Stimulated activated CD8-positive, alpha-beta memory T cell treated with anti-CD3 and anti-CD28 coated beads, Interleukin-4, amount 100 ng/mL, for 1 hour (primary cell): ENCODE data around the gene SLC34A3.

Experiments used
- DNase-seq, 2 donors: peaks; one replicate each; pipeline ENCODE4 v3.0.0-alpha.2; 2020; ENCODE audit warnings: low read depth in 2 of 2, low spot score in 1 of 2

The SLC34A3 gene

DNA sequence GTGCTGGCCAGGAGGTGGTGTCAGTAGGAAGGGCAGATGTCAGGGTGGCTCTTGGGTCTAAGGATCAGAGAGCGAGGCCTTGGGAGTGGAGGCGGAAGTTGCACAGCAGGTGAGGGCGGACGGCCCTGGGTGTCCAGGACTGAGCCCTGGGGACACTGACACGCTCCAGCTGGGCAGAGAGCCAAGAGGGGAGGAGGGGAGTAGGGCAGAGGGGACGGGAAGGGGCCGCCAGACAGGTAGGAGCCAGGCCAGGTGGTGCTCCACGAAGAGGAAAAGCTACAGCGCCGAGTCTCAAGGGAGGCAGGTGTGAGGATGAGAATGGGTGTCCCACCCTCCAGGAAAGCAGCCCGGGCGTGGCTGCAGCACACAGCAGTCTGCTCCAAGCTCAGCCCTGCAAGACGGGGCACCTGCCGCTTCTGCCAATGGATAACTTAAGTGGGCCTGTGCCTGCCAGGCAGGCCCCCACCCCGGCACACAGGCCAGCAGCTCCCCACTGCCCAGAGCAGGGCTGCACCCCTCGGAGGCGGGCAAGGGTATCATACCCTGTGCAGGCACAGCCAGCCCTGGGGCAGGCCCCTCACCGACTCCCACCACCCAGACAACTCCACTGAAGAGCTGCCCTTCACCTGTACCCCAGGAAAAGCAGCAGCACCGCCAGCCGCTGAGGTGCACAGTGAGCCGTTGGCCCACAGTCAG lies 35.0 kb upstream of the SLC34A3 start:
- DNase-seq: no peak

DNA sequence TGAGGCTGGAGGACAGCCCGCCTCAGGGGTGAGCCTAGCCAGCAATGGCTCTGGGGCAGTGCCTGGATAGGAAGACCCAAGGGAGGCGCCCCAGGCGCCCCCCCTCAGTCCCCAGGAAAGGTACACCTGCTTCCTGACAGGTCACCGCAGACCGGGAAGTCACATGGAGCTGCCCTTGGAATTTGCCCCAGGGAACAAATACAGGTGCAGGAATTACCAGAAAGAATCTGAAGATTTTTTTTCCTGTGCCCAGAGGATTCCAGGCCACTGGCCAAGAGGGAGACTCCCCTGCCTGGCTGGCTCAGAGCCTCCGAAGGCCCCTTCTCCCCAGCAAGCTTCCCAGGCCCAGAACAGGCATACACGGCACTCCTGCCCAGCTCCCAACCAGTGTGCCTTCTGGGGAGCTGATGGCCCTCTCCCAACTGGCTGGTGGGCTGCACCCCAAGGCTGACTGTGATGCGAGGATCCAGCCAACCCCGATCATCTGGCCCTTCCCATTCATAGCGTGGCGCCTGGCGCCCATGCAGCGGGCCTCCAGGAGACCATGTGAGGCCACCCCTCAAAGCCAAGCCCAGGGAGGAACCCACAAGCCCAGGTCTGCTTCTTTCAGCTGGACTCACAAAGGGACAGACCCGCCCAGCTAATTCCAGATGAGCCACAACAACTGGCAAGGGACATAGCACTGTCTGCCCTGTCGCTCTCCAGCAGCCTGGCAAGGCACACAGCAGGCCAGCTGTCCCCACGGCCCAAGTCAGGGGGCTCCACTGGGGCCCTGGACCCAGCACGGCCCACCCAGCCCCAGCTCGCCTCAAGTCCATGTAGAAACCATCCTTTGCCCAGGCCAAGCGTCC lies 32.4 kb upstream of the SLC34A3 start:
- DNase-seq: no peak

DNA sequence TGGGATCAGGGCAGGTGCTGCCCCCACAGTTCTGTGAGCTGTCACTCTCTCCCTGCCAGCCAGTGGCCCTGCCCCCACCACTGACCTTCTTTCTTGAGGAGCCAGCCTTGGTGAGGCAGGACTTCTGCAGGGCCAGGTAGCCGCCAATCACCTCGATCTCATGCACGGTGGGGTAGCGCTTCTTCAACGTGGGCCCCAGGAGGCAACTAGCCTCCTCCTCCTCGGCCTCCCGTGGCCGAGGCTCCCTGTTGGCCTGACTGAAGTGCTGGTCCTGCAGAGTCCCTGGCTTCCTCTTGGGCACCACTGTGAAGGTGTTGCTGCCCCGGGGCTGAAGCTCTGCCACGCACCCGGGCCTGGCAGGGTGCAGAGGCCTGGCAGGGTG lies 31.8 kb upstream of the SLC34A3 start:
- DNase-seq: no peak

DNA sequence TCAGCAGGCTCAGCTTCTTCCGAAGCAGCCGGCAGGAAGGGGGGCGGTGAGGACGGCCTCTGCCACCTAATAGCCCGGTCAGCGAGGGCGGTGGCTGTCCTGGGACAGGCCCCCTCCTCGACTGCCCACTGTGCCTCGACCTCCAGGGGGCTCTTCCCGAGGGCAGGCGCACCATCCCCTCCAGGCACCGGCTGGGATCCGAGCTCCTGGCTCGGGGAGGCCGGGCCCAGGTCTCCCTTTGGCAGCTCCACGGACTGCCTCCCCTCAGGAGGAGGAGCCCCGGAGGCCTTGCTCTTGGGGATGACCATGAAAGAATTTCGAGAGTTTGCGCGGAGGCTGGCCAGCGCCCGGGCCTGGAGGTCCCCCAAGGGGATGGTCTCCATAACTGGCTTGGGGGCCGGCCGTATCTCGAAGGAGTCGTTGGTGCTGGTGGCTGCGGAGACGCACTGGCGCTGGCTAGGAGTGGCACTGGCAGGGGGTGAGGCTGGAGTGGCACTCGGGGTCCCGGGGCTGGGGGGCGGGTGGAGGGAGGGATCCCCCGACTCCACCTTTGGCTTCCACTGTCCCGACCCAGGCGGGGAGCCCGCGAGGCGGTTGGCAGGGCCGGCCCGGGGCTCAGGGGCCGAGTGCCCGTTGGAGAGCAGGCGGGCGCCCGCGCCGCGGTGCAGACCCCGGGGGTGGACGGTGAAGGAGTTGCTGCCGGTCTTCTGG lies 31.1 kb upstream of the SLC34A3 start:
- DNase-seq: no peak

DNA sequence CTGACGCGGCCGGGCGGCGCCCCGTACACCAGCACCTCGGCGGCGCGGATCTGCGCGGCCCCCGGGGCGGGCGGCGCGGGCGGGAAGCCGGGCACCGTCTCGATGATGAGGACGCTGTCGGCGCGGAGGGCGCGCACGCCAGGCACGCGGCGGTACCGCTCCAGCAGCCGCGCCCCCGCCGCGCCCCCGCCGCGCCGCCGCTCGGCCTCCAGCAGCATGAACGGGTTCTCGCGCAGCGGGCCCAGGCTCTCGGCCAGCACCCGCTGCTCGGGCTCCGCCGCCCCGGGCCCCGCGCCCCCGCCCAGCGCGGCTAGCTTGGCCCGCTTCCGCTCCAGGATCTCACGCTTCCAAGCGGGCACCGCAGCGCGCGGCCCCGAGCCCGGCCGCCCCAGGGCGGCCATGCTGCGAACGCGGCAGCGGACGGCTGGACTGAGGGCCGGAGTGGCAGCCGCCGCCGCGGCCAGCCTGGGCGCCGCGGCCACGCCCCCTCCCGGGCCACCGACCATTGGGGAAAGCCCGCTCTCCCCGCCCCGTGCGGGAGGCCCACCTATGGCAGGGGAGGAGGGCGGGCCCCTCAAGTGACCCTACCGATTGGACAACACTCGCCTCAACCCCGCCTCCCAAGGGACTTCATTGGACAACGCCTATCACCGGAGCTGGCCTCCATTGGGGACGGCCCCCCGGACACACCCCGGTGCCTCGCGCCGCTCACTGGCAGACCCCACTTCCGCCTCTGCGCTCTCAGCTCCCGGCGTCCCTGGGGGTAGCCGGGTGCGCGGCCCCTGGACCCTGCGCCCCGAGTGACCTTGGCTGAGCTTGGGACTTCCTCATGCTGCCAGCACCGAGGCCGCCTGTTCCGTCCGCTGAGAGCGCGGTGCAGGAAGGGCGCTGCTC lies 30.1 kb upstream of the SLC34A3 start, which contains the start of gene TPRN:
TSS of gene TPRN (minus strand) at position 431 of the 894 bp plus-strand sequence. CDS start at position 401, 30 bp downstream.
- peak; percentile 95 for DNase-seq

DNA sequence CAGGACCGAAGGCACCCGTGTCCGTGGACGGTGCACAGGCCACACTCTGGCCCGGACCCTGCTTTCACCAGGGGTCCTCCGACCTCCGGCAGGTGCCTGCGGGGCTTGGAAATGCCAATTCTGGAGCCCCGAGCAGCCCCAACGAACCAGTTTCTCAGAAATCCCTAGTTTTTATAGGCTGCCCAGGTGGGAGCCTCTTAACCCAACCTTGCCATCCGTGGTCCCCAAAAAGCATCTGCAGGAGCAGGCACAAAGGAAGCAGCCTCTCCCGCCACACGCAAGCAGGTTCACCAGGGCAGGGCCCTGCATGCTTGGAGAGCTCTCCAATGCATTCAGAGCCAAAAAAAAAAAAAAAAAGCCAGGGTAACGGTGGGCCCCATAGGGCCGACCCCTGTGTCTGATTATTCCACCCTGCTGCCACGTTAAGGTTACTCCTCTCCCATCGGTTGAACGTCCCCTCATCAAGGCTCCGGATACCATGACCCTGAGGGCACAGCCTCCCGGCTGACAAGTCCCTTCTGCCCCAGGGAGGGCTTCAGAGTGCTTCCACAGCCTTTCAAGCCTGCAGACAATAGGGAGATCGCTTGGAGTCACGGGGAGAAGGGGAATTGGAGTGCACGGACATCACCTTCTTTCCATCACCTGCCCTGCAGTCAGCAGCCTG lies 29.4 kb upstream of the SLC34A3 start:
- no peak for DNase-seq

DNA sequence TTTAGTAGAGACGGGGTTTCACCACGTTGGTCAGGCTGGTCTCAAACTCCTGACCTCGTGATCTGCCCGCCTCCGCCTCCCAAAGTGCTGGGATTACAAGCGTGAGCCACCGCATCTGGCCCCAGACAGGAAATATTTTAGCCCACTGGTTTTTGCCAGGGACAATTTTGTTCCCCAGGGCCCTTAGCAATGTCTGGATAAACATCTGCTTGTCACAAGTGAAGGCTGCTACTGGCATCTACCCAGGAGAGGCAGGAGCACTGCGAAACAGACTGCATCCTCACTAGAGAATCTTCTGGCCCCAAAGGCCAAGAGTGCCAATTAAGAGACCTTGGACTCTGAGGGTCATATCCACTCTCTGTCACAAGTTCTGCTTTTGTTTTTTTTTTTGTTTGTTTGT lies 27.7 kb upstream of the SLC34A3 start:
- no peak for DNase-seq

DNA sequence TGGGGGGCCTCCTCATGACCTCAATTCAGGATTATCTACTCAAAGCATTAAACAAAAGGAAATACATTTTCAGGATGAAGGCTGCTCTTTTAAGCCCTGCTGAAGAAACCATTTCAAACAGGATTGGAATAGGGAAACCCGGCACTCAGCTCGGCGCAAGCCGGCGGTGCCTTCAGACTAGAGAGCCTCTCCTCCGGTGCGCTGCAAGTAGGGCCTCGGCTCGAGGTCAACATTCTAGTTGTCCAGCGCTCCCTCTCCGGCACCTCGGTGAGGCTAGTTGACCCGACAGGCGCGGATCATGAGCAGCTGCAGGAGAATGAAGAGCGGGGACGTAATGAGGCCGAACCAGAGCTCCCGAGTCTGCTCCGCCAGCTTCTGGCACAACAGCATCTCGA lies 26.0 kb upstream of the SLC34A3 start:
- no peak for DNase-seq

DNA sequence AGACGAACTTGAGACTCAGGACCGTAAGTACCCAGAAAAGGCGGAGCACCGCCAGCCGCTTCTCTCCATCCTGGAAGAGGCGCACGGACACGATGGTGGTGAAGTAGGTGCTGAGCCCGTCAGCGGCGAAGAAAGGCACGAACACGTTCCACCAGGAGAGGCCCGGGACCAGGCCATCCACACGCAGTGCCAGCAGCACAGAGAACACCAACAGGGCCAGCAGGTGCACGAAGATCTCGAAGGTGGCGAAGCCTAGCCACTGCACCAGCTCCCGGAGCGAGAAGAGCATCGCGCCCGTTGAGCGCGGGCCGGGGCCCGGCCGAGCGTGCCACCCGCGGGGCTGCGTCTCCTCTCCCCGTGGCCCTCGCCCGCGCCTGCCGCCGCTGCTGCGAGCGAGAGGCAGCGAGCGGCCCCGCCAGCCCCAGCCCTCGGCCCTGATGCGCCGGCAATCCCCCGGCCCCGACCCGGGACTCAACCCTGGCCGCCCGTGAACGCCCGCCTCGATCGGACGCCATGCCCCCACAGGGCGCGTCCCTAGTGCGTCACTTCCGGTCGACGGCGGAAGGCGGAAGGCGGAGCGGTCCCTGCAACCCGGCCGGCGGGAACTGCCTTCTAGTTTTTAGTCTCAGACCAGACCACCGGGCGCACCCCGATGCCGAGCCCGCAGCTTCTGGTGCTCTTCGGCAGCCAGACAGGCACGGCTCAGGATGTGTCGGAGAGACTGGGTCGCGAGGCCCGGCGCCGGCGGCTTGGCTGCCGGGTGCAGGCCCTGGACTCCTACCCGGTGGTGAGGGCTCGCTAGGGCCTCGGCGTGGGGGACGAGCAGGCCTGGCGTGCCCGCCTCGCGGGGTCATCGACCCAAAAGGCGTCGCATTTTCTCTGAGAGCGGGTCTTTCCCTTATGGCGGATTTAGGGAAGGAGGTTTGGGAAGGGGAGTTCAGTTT lies 25.3 kb upstream of the SLC34A3 start, which contains the start of the genes NDOR1 and TMEM203:
TSS of gene NDOR1 (plus strand) at position 575 of the 944 bp plus-strand sequence. CDS start at position 653, 78 bp downstream.
TSS of gene TMEM203 (minus strand) at position 523 of the 944 bp plus-strand sequence. CDS start at position 289, 234 bp downstream.
- peak; percentile 88 to 89 for DNase-seq

DNA sequence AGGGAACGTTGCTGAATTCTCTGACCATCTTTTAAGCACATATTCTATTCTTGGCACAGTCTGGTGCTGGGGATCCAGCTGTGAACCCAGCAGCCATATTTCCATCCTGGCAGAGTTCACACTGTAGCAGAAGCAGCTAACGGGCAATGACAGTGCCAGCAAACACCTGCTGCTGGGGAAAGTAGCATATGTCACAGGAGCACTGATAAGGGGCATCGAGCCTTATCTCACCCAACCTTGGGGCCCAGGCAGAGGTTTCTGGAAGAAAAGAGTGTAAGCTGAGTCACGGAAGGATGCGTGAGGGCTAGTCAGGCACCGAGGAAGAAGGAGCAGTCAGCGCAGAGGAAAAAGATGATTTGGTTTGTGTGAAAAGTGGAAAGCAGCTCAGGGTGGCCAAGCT lies 24.1 kb upstream of the SLC34A3 start:
- DNase-seq: no peak

DNA sequence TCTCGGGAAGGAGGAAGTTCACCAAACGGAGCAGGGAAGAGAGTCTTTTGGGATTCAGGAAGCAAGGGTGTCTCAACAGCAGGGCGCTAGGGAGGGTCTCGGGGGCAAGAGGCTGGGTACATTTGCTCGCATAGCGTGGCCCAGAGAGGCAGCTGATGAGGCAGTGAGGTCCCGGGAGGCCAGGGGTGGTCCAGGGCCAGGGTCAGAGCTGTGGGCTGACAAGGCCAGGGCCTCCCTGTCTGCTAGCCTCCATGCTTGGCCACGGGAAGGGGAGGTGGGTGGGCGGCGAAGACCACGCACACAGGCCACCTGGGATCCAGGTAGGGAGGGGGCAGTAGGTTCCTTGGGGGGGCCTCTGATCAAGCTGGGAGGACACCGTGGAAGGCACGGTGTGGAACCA lies 19.2 kb upstream of the SLC34A3 start:
- DNase-seq: no peak

DNA sequence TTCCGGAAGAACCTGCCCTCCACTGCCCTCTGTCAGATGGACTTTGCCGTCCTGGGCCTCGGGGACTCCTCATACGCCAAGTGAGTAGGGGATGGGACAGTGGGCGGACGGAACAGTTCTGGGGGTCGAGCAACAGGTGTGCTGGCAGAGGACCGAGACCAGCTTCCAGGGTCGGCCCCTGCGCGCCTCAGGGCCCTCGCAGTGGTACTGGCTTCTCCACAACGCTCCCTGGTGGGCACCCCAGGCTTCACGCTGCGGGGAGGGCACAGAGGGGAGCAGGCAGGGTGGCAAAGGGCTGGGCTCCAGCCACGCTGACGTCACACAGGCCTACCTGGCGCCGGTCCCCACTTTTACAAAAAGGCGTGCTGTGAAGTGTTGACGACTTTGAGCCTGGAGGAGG lies 18.2 kb upstream of the SLC34A3 start:
- no peak for DNase-seq

DNA sequence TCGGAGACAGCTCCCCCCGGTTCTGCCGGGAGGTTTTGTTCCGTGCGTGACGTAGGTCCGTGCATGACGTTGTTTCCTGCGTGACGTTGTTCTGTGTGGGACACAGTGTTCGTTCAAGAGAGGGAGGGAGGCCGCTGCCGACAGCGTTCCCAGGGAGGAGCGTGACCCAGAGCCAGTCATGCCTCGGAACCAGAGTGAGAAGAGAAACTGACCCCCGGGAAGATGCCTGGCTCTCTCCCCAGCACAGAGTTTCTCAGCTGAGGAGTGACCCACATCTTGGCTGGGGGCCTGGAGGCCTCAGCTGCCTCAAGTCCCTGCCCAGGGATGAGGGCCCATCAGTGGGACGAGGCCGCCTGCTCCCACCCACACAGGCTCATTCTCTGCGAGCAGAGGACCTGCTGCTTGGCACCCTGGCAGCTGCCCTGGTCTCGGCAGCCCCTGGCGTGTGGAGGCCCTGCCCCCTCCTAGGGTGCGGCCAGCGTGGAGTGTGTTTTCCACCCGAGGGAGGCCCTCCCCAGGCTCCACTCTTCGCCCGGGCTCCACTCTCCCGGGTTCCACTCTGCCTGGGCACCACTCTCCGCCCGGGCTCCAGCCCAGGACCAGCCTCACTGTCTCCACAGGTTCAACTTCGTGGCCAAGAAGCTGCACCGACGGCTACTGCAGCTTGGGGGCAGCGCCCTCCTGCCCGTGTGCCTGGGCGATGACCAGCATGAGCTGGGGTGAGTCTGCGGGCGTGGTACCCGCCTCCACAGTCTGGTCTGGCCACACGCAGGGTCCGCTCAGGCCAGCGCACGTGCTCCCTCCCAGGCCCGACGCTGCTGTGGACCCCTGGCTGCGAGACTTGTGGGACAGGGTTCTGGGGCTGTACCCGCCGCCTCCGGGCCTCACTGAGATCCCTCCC lies 17.3 kb upstream of the SLC34A3 start:
- no peak for DNase-seq

DNA sequence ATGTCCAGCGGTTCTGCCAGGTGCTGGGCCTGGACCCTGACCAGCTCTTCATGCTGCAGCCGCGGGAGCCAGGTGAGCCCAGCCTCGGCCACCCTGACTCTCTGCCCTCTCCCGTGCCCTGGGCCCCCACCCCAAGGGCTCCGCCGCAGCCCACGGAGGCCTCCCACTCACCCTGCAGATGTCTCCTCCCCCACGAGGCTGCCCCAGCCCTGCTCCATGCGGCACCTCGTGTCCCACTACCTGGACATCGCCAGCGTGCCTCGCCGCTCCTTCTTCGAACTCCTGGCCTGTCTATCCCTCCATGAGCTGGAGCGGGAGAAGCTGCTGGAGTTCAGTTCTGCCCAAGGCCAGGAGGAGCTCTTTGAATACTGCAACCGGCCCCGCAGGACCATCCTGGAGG lies 16.1 kb upstream of the SLC34A3 start:
- no peak for DNase-seq

DNA sequence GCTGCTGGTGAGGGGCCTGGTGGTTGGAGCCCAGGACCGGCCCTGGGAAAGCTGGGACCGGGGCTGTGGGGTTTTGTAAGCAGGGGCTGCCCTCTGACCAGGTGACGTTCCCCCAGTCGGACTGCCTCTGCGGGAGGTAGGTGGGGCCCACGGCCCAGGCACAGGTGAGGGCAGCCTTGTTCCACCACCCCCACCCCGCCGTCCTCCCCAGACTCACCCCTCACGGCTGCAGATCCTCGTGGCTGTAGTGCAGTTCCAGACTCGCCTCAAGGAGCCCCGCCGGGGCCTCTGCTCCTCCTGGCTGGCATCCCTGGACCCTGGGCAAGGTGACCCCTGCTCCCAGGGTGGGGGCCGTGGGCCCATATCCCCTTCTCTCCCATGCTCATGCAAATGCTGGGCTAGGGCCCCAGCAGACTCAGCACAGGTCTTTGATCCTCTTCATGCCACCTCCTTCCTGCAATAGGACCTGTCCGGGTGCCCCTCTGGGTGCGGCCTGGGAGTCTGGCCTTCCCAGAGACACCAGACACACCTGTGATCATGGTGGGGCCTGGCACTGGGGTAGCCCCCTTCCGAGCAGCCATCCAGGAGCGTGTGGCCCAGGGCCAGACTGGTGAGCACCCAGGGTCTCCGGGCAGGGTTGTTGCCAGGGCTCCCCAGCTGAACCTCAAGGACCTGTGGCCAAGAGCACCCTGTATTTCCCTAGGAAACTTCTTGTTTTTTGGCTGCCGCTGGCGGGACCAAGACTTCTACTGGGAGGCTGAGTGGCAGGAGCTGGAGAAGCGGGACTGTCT lies 15.3 kb upstream of the SLC34A3 start:
- no peak for DNase-seq

DNA sequence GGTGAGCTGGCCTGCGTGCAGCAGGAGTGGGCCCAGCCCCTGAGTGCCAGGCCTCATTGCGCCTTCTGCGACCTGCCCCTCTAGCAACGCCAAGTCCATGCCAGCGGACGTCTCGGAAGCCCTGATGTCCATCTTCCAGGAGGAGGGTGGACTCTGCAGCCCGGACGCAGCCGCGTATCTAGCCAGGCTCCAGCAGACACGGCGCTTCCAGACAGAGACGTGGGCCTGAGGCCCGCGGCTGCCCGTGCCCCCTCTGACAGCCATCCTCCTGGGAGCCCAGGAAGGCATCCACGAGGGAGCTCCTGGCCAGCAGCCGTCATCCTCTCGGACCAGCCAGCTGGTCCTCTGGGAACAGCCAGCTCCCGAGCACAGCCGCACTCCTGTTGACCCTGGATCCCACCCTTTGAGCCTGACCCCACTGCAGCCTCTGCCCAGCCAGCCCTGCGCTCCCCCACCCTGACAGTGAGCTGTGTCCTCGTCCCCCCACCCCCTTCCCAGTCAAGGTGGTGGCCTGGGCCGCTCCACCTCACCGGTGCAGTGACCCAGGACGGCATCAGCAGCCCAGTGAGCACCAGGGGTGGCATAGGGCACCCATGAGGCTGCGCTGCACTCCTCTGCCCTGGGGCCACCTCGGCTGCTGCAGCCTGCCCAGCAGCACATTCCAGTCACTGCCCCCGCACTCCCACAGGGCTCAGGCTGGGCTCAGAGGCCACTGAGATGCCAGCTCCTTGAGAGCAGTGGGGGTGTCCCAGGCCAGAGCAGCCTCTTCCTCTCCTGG lies 14.3 kb upstream of the SLC34A3 start:
- no peak for DNase-seq
